Mesenchymal stem cell (in vitro differentiated cells and primary cell): Measurements from ENCODE around the gene TRIM77. TPM values are rescaled to one million over a fixed set of nuclear protein-coding genes. Genes with fewer than 3 reads are reported as not detected.
"Not testable (repeated sequence)": the region's sequence is repeated elsewhere in the genome, so short reads cannot be mapped to it uniquely, and the experiment has no call there.

Experiments used
- DNase-seq: peaks from one replicate; pipeline ENCODE4 v3.0.0-alpha.2; 2013
- H2AFZ ChIP-seq: one replicate; pipeline ENCODE4 v1.6.1; 2013; ENCODE audit warnings: low read depth, mild to moderate bottlenecking, control low read depth, inconsistent platforms, low read length, moderate library complexity
- H2AK5ac ChIP-seq: 2 replicates; pipeline ENCODE4 v1.6.1; 2013; ENCODE audit warnings: low read length, moderate library complexity, mild to moderate bottlenecking, inconsistent platforms; ENCODE audit not compliant: severe bottlenecking
- H2BK120ac ChIP-seq: one replicate; pipeline ENCODE4 v1.6.1; 2013; ENCODE audit warnings: low read depth, mild to moderate bottlenecking, inconsistent platforms, low read length, moderate library complexity
- H2BK12ac ChIP-seq, 2 experiments: one replicate each; pipeline ENCODE4 v1.6.1; 2013; ENCODE audit warnings: inconsistent platforms in 2 of 2, low read length in 2 of 2, mild to moderate bottlenecking in 2 of 2, moderate library complexity in 2 of 2, control low read depth in 1 of 2
- H2BK15ac ChIP-seq: one replicate; pipeline ENCODE4 v1.6.1; 2013; ENCODE audit warnings: mild to moderate bottlenecking, low read depth, inconsistent platforms; ENCODE audit not compliant: poor library complexity, severe bottlenecking
- H2BK5ac ChIP-seq: 2 replicates; pipeline ENCODE4 v1.6.1; 2013; ENCODE audit warnings: low read depth, mild to moderate bottlenecking, low read length, control low read depth, inconsistent platforms; ENCODE audit not compliant: poor library complexity, severe bottlenecking
- H3K14ac ChIP-seq, 2 experiments: one replicate each; pipeline ENCODE4 v1.6.1; 2013; ENCODE audit warnings: inconsistent platforms in 2 of 2, low read length in 2 of 2, control low read depth in 1 of 2, mild to moderate bottlenecking in 1 of 2, moderate library complexity in 1 of 2
- H3K18ac ChIP-seq, 2 experiments: one replicate each; pipeline ENCODE4 v1.6.1; 2013; ENCODE audit warnings: inconsistent platforms in 2 of 2, low read length in 2 of 2, control low read depth in 1 of 2, low read depth in 1 of 2, mild to moderate bottlenecking in 1 of 2
- H3K23ac ChIP-seq, 2 experiments: one replicate each; pipeline ENCODE4 v1.6.1; 2013; ENCODE audit warnings: inconsistent platforms in 2 of 2, low read length in 2 of 2, mild to moderate bottlenecking in 2 of 2, moderate library complexity in 2 of 2, control low read depth in 1 of 2
- H3K27ac ChIP-seq: 2 replicates; pipeline ENCODE4 v1.5.1; 2013; ENCODE audit warnings: mild to moderate bottlenecking, moderate library complexity, low read length, control low read depth, inconsistent platforms; ENCODE audit not compliant: poor library complexity, severe bottlenecking
- H3K27me3 ChIP-seq, 2 experiments: 2 replicates each; pipeline versions ENCODE4 v1.6.1 to v1.7.0; 2013; ENCODE audit warnings: low read length in 2 of 2, mild to moderate bottlenecking in 2 of 2, moderate library complexity in 2 of 2, control low read depth in 1 of 2, inconsistent platforms in 1 of 2; ENCODE audit not compliant: control insufficient read depth in 1 of 2, insufficient read depth in 1 of 2
- H3K36me3 ChIP-seq, 2 experiments: 2 replicates each; pipeline versions ENCODE4 v1.6.1 to v1.7.0; 2013; ENCODE audit warnings: low read length in 2 of 2, control low read depth in 1 of 2, inconsistent platforms in 1 of 2, low read depth in 1 of 2, mild to moderate bottlenecking in 1 of 2; ENCODE audit not compliant: insufficient read depth in 2 of 2, control insufficient read depth in 1 of 2
- H3K4ac ChIP-seq, 2 experiments: one replicate each; pipeline ENCODE4 v1.6.1; 2013; ENCODE audit warnings: inconsistent platforms in 2 of 2, low read length in 2 of 2, mild to moderate bottlenecking in 2 of 2, moderate library complexity in 2 of 2, control low read depth in 1 of 2, low read depth in 1 of 2
- H3K4me1 ChIP-seq: 2 replicates; pipeline ENCODE4 v1.6.1; 2013; ENCODE audit warnings: low read depth, low read length, control low read depth; ENCODE audit not compliant: control insufficient read depth, insufficient read depth
- H3K4me2 ChIP-seq: 2 replicates; pipeline ENCODE4 v1.6.1; 2013; ENCODE audit warnings: low read length, mild to moderate bottlenecking, inconsistent platforms; ENCODE audit not compliant: poor library complexity, severe bottlenecking
- H3K4me3 ChIP-seq, 2 experiments: 2 replicates each; pipeline versions ENCODE4 v1.5.1 to v1.7.0; 2013; ENCODE audit warnings: low read length in 2 of 2, mild to moderate bottlenecking in 2 of 2, control low read depth in 1 of 2, low read depth in 1 of 2; ENCODE audit not compliant: insufficient read depth in 1 of 2
- H3K79me1 ChIP-seq: replicated peaks from 2 replicates; pipeline ENCODE4 v1.6.1; 2013; ENCODE audit warnings: mild to moderate bottlenecking, control low read depth, low read length, inconsistent platforms; ENCODE audit not compliant: poor library complexity, severe bottlenecking
- H3K9ac ChIP-seq: 2 replicates; pipeline ENCODE4 v1.7.0; 2013; ENCODE audit warnings: mild to moderate bottlenecking, low read length, moderate library complexity
- H3K9me3 ChIP-seq: 2 replicates; pipeline ENCODE4 v1.7.0; 2013; ENCODE audit warnings: mild to moderate bottlenecking, low read length; ENCODE audit not compliant: control insufficient read depth
- H4K8ac ChIP-seq: one replicate; pipeline ENCODE4 v1.6.1; 2013; ENCODE audit warnings: inconsistent platforms, mild to moderate bottlenecking, low read length, moderate library complexity
- H4K91ac ChIP-seq: one replicate; pipeline ENCODE4 v1.6.1; 2013; ENCODE audit warnings: mild to moderate bottlenecking, low read length, inconsistent platforms
- WGBS: methylation state at CpG from one replicate; pipeline ENCODE4 v1.1.7; 2013; ENCODE audit warnings: mixed read lengths; 5-methylcytosine and 5-hydroxymethylcytosine counted together
- polyA plus RNA-seq, 2 experiments: library from polyadenylated mRNA; stranded (reverse); fragments of 200-250 nt; gene quantifications; one replicate each; pipeline ENCODE4 v1.2.3, GENCODE V29; 2013

Gene TRIM77, protein sequence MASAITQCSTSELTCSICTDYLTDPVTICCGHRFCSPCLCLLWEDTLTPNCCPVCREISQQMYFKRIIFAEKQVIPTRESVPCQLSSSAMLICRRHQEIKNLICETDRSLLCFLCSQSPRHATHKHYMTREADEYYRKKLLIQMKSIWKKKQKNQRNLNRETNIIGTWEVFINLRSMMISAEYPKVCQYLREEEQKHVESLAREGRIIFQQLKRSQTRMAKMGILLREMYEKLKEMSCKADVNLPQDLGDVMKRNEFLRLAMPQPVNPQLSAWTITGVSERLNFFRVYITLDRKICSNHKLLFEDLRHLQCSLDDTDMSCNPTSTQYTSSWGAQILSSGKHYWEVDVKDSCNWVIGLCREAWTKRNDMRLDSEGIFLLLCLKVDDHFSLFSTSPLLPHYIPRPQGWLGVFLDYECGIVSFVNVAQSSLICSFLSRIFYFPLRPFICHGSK
- not detected for polyA plus RNA-seq (2013, experiment 1 of 2)
- polyA plus RNA-seq (2013, experiment 2 of 2), result not detected

DNA sequence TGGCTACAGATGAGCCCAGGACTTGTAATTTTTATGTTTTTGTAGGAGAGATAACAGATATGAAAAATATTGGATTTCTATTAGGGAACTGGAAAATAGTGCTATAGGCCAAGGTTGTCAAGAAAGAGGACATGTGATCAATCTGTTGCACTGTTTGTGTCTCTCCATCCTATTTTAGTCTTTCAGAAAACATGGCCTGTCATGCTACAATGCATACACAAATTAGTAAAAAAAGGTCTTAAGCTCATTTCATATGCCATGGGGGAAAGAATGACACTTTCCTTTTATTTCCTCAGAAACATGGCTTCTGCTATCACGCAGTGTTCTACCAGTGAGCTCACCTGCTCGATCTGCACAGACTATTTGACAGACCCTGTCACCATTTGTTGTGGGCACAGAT lies at the start of gene TRIM77:
Gene TRIM77 (plus strand): TSS at position 301 of the 400 bp plus-strand sequence. CDS start 0 bp downstream, at position 301.
- H3K4me1 ChIP-seq, H3K23ac ChIP-seq, H2BK15ac ChIP-seq, H3K9ac ChIP-seq, DNase-seq, H3K4ac ChIP-seq, H2AK5ac ChIP-seq, H3K4me2 ChIP-seq, H3K4me3 ChIP-seq, H3K9me3 ChIP-seq, H3K79me1 ChIP-seq, H4K91ac ChIP-seq, H3K27me3 ChIP-seq, H4K8ac ChIP-seq, H3K27ac ChIP-seq, H3K36me3 ChIP-seq, H3K14ac ChIP-seq, H2BK120ac ChIP-seq, H2BK12ac ChIP-seq, H2AFZ ChIP-seq, H2BK5ac ChIP-seq, H3K18ac ChIP-seq: not testable (repeated sequence)
- 74% methylated on average over 2 of the region's 2 CpGs for WGBS

GRCh38 chr11:89667001-89667400 lies 43.1 kb upstream of the TRIM77 start:
- no peak overlapping the region for H3K14ac ChIP-seq
- H3K27ac ChIP-seq, result no peak overlapping the region
- no peak for DNase-seq
- H3K27me3 ChIP-seq, result no peaks in the 10 kb centered on the region
- H4K91ac ChIP-seq, result no peak overlapping the region
- H2AK5ac ChIP-seq, result no peak overlapping the region
- H2BK120ac ChIP-seq, result no peak overlapping the region
- H2BK15ac ChIP-seq, result no peak overlapping the region
- no peak overlapping the region for H2BK12ac ChIP-seq
- no peak overlapping the region for H4K8ac ChIP-seq
- no peak overlapping the region for H2AFZ ChIP-seq
- no peaks in the 10 kb centered on the region for H3K9me3 ChIP-seq
- no peak overlapping the region for H2BK5ac ChIP-seq
- 83% methylated on average over 3 of the region's 3 CpGs for WGBS
- H3K4me3 ChIP-seq, result no peak overlapping the region
- H3K18ac ChIP-seq, result no peak overlapping the region
- H3K4ac ChIP-seq, result no peak overlapping the region
- no peaks in the 10 kb centered on the region for H3K4me1 ChIP-seq
- no peak overlapping the region for H3K9ac ChIP-seq
- no peaks in the 10 kb centered on the region for H3K79me1 ChIP-seq
- no peak overlapping the region for H3K4me2 ChIP-seq
- H3K36me3 ChIP-seq, result no peaks in the 10 kb centered on the region
- H3K23ac ChIP-seq, result no peak overlapping the region

DNA sequence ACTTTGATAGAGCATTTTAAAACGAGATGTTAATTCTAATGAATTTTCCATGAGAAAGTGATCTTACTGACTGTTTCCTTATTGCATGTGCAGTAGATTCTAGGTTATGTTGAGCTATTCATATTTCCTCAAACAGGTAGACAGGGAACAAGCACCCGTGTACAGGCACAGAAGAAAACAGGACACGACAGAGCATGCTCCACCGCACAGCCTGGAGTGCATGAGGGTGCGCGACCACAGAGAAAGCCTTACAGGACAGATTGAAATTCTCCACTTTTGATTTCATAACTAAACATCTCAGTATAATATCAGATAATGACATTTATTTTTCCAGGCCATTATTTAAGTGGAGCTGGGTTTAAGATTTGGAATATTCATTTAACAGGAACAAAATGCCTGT lies 41.9 kb upstream of the TRIM77 start:
- H3K18ac ChIP-seq, DNase-seq, H3K4ac ChIP-seq, H2AK5ac ChIP-seq, H3K36me3 ChIP-seq, H2BK15ac ChIP-seq, H3K27ac ChIP-seq, H2BK5ac ChIP-seq, H3K9me3 ChIP-seq, H3K4me1 ChIP-seq, H3K9ac ChIP-seq, H2BK12ac ChIP-seq, H4K8ac ChIP-seq, H3K23ac ChIP-seq, H3K4me2 ChIP-seq, H4K91ac ChIP-seq, H2BK120ac ChIP-seq, H3K79me1 ChIP-seq, H3K27me3 ChIP-seq, H2AFZ ChIP-seq, H3K14ac ChIP-seq, H3K4me3 ChIP-seq: not testable (repeated sequence)
- WGBS, result 88% methylated on average over 4 of the region's 6 CpGs

DNA sequence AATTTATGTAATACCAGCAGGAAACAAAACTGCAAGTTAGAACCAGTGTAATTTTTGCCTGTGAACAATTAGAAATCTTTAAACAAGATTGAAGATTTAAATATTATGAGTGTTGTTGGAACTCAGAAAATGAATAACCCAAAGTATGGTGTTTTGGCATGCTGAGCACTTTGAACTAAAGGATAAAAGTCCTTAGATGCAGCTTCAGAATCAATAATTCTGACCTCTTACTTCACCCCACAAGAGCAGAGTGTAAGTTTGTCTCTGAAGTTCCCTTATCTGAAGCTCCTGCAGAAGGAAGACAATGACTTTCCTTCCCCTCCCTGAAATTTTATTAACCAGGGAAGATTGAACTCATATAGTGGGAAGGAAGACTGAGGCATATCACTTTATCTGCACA lies 40.5 kb upstream of the TRIM77 start:
- not testable (repeated sequence) for H2BK15ac ChIP-seq, H3K4me1 ChIP-seq, H3K27me3 ChIP-seq, H3K9ac ChIP-seq, H3K79me1 ChIP-seq, H3K36me3 ChIP-seq, H3K4me3 ChIP-seq, H2AK5ac ChIP-seq, H3K9me3 ChIP-seq, H2BK120ac ChIP-seq, H3K4ac ChIP-seq, H3K14ac ChIP-seq, H4K91ac ChIP-seq, H2AFZ ChIP-seq, H3K27ac ChIP-seq, DNase-seq, H3K23ac ChIP-seq, H2BK12ac ChIP-seq, H4K8ac ChIP-seq, H3K4me2 ChIP-seq, H3K18ac ChIP-seq, H2BK5ac ChIP-seq
